H9 (cell line): ENCODE data around the gene ZNF267. TPM values are rescaled to one million over a fixed set of nuclear protein-coding genes. Genes with fewer than 3 reads are reported as not detected.

Source experiments
- DNase-seq: peaks from one replicate; pipeline ENCODE4 v3.0.0-alpha.2; 2017
- H2AFZ ChIP-seq: one replicate; pipeline ENCODE4 v1.6.1; 2013; ENCODE audit warnings: mild to moderate bottlenecking, low read length, control low read depth, moderate library complexity
- H2AK5ac ChIP-seq: 2 replicates; pipeline ENCODE4 v1.6.1; 2013; ENCODE audit warnings: low read length, control low read depth, mixed read lengths; ENCODE audit not compliant: insufficient read length
- H2BK120ac ChIP-seq: one replicate; pipeline ENCODE4 v1.6.1; 2013; ENCODE audit warnings: low read depth, mild to moderate bottlenecking, low read length, control low read depth, inconsistent platforms; ENCODE audit not compliant: poor library complexity, severe bottlenecking
- H2BK12ac ChIP-seq: 2 replicates; pipeline ENCODE4 v1.6.1; 2013; ENCODE audit warnings: low read length, control low read depth, mixed read lengths, low read depth; ENCODE audit not compliant: insufficient read length
- H2BK15ac ChIP-seq: 2 replicates; pipeline ENCODE4 v1.6.1; 2013; ENCODE audit warnings: low read depth, low read length, control low read depth
- H2BK20ac ChIP-seq: one replicate; pipeline ENCODE4 v1.6.1; 2013; ENCODE audit warnings: low read depth, mild to moderate bottlenecking, low read length, control low read depth, inconsistent platforms; ENCODE audit not compliant: poor library complexity, severe bottlenecking
- H2BK5ac ChIP-seq: 2 replicates; pipeline ENCODE4 v1.6.1; 2013; ENCODE audit warnings: low read length, control low read depth, mixed read lengths; ENCODE audit not compliant: insufficient read length
- H3K14ac ChIP-seq: 2 replicates; pipeline ENCODE4 v1.6.1; 2013; ENCODE audit warnings: low read length, control low read depth; ENCODE audit not compliant: insufficient read depth
- H3K18ac ChIP-seq: 2 replicates; pipeline ENCODE4 v1.6.1; 2013; ENCODE audit warnings: low read depth, mild to moderate bottlenecking, mixed read lengths, low read length, control low read depth; ENCODE audit not compliant: insufficient read length
- H3K23ac ChIP-seq: 2 replicates; pipeline ENCODE4 v1.6.1; 2013; ENCODE audit warnings: low read length, control low read depth, mixed read lengths, low read depth; ENCODE audit not compliant: insufficient read length
- H3K23me2 ChIP-seq: 2 replicates; pipeline ENCODE4 v1.6.1; 2013; ENCODE audit warnings: low read depth, mild to moderate bottlenecking, mixed read lengths, low read length, control low read depth; ENCODE audit not compliant: insufficient read length, poor library complexity, severe bottlenecking
- H3K27ac ChIP-seq: 2 replicates; pipeline ENCODE4 v1.5.1; 2013; ENCODE audit warnings: low read length, control low read depth, mixed read lengths, low read depth; ENCODE audit not compliant: insufficient read length
- H3K27me3 ChIP-seq: 2 replicates; pipeline ENCODE4 v1.6.1; 2013; ENCODE audit warnings: low read length, control low read depth, inconsistent platforms; ENCODE audit not compliant: insufficient read depth
- H3K4ac ChIP-seq: 2 replicates; pipeline ENCODE4 v1.6.1; 2013; ENCODE audit warnings: low read depth, mild to moderate bottlenecking, control low read depth, inconsistent platforms, low read length, moderate library complexity
- H3K4me1 ChIP-seq: 2 replicates; pipeline ENCODE4 v1.6.1; 2013; ENCODE audit warnings: low read length, control low read depth, inconsistent platforms; ENCODE audit not compliant: insufficient read depth
- H3K4me2 ChIP-seq: 2 replicates; pipeline ENCODE4 v1.6.1; 2013; ENCODE audit warnings: low read length, control low read depth, mixed read lengths; ENCODE audit not compliant: insufficient read length, insufficient read depth
- H3K56ac ChIP-seq: 2 replicates; pipeline ENCODE4 v1.6.1; 2013; ENCODE audit warnings: low read depth, mild to moderate bottlenecking, mixed read lengths, low read length, control low read depth; ENCODE audit not compliant: insufficient read length
- H3K79me1 ChIP-seq: 2 replicates; pipeline ENCODE4 v1.6.1; 2013; ENCODE audit warnings: low read depth, mild to moderate bottlenecking, moderate library complexity, low read length, control low read depth, inconsistent platforms; ENCODE audit not compliant: insufficient read depth, poor library complexity, severe bottlenecking
- H3K79me2 ChIP-seq: 2 replicates; pipeline ENCODE4 v1.6.1; 2013; ENCODE audit warnings: low read length, control low read depth, inconsistent platforms; ENCODE audit not compliant: insufficient read depth
- H3K9ac ChIP-seq: 2 replicates; pipeline ENCODE4 v1.6.1; 2013; ENCODE audit warnings: low read length, control low read depth, mixed read lengths; ENCODE audit not compliant: insufficient read length; ENCODE audit errors: extremely low read depth
- H3K9me3 ChIP-seq: one replicate; pipeline ENCODE4 v1.6.1; 2013; ENCODE audit warnings: low read depth, low read length, inconsistent platforms; ENCODE audit not compliant: control insufficient read depth
- H3T11ph ChIP-seq: one replicate; pipeline ENCODE4 v1.6.1; 2013; ENCODE audit warnings: mild to moderate bottlenecking, low read length, control low read depth, inconsistent platforms
- H4K20me1 ChIP-seq: one replicate; pipeline ENCODE4 v1.6.1; 2013; ENCODE audit not compliant: control insufficient read depth, insufficient read length, insufficient read depth
- H4K5ac ChIP-seq: 2 replicates; pipeline ENCODE4 v1.6.1; 2013; ENCODE audit warnings: low read depth, mild to moderate bottlenecking, mixed read lengths, low read length, control low read depth; ENCODE audit not compliant: insufficient read length
- H4K8ac ChIP-seq: replicated peaks from 2 replicates; pipeline ENCODE4 v1.6.1; 2013; ENCODE audit warnings: low read length, control low read depth, mixed read lengths, low read depth; ENCODE audit not compliant: insufficient read length
- H4K91ac ChIP-seq: 2 replicates; pipeline ENCODE4 v1.6.1; 2013; ENCODE audit warnings: low read depth, mild to moderate bottlenecking, moderate library complexity, mixed read lengths, low read length, control low read depth; ENCODE audit not compliant: insufficient read length
- H3K27ac Mint-ChIP-seq, 3 experiments: 2 replicates in 2 of 3; 3 replicates in 1 of 3; pipeline ENCODE4 v1.8.0; 2020 to 2021; ENCODE audit warnings: mixed read lengths in 3 of 3, mild to moderate bottlenecking in 1 of 3, moderate library complexity in 1 of 3
- H3K27me3 Mint-ChIP-seq: 2 replicates; pipeline ENCODE4 v1.8.0; 2021; ENCODE audit warnings: low read depth, mild to moderate bottlenecking, moderate library complexity, mixed read lengths
- H3K36me3 Mint-ChIP-seq, 3 experiments: 2 replicates in 2 of 3; 3 replicates in 1 of 3; pipeline ENCODE4 v1.8.0; 2020 to 2021; ENCODE audit warnings: low read depth in 3 of 3, mixed read lengths in 3 of 3; ENCODE audit not compliant: insufficient read depth in 1 of 3
- H3K4me1 Mint-ChIP-seq, 2 experiments: 2 replicates each; pipeline ENCODE4 v1.8.0; 2020; ENCODE audit warnings: mixed read lengths in 2 of 2
- H3K4me3 Mint-ChIP-seq, 2 experiments: 2 replicates in 1 of 2; 3 replicates in 1 of 2; pipeline ENCODE4 v1.8.0; 2020 to 2021; ENCODE audit warnings: mild to moderate bottlenecking in 2 of 2, mixed read lengths in 2 of 2, moderate library complexity in 1 of 2
- H3K9me3 Mint-ChIP-seq, 2 experiments: 2 replicates in 1 of 2; 3 replicates in 1 of 2; pipeline ENCODE4 v1.8.0; 2020; ENCODE audit warnings: mild to moderate bottlenecking in 2 of 2, mixed read lengths in 2 of 2, moderate library complexity in 1 of 2
- CTCF ChIP-seq: fragments of 200-600 bp; sonication (generic); conservative IDR thresholded peaks from 3 replicates; pipeline ENCODE4 v1.8.0; 2021; ENCODE audit warnings: antibody characterized with exemption, mild to moderate bottlenecking
- WGBS: extraction: QIAGEN DNeasy Blood & Tissue Kit; methylation state at CpG from one replicate; pipeline ENCODE4 v1.1.7; 2013; ENCODE audit warnings: missing lambda C conversion rate, low lambda C conversion rate, mixed read lengths; ENCODE audit not compliant: insufficient read length; ENCODE audit errors: extremely low coverage; 5-methylcytosine and 5-hydroxymethylcytosine counted together
- total RNA-seq: library from RNA; stranded (reverse); gene quantifications from 2 replicates; pipeline ENCODE4 v1.2.1, GENCODE V29; 2021

The ZNF267 gene
- total RNA-seq, 1 experiment from 2014 or later = 36.1 TPM

DNA sequence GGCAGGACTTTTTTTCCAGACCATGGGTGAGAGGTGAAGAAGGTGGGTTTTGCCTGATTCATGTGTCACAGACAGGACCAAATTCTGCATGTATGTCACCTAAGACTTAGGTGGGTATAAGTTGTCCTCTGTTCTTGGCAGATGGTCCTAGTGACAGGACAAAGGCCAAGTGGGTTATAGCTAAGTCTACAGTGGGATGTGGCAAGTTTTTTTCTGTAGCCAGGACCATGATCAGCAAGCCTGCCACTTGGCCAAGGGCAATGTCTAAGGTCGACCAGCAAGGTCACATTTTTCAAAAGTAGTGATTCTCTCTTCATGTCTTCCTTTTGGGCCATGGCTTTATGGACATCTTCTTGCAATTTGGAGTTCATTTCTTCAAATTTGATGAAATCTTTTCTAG lies 20.2 kb downstream of the ZNF267 start:
- H3K9me3 Mint-ChIP-seq = peaks cover 71 to 94% of the 10 kb centered on the region in 2 experiments
- no peaks in the 10 kb centered on the region for H3K4me1 Mint-ChIP-seq
- no peak overlapping the region for H2BK5ac ChIP-seq
- H3K4ac ChIP-seq = no peak overlapping the region
- H2AFZ ChIP-seq = no peak overlapping the region
- H2BK15ac ChIP-seq = no peak overlapping the region
- no peak overlapping the region for H2AK5ac ChIP-seq
- no peaks in the 10 kb centered on the region for H4K20me1 ChIP-seq
- H2BK120ac ChIP-seq = no peak overlapping the region
- no peak overlapping the region for H2BK20ac ChIP-seq
- no peaks in the 10 kb centered on the region for H3K27me3 Mint-ChIP-seq
- H3K4me3 Mint-ChIP-seq = no peak overlapping the region
- H2BK12ac ChIP-seq = no peak overlapping the region
- H3K4me1 ChIP-seq = no peaks in the 10 kb centered on the region
- no peaks in the 10 kb centered on the region for H3K79me1 ChIP-seq
- WGBS = no CpG with 5 or more reads among the region's 1 CpG
- H3K14ac ChIP-seq = no peak overlapping the region
- peaks cover 96 to 99% (median 96%) of the 10 kb centered on the region in 3 experiments for H3K36me3 Mint-ChIP-seq
- peaks cover 15% of the 10 kb centered on the region for H3K9me3 ChIP-seq
- H3K27ac ChIP-seq = no peak overlapping the region
- no peak overlapping the region for H3K9ac ChIP-seq
- TF ChIP-seq CTCF = no peak
- no peak for DNase-seq
- H3K27ac Mint-ChIP-seq = no peak overlapping the region
- no peak overlapping the region for H3T11ph ChIP-seq
- H3K18ac ChIP-seq = no peak overlapping the region
- H3K23me2 ChIP-seq = no peaks in the 10 kb centered on the region
- H3K56ac ChIP-seq = no peak overlapping the region
- no peak overlapping the region for H3K23ac ChIP-seq
- no peaks in the 10 kb centered on the region for H3K27me3 ChIP-seq
- no peak overlapping the region for H4K8ac ChIP-seq
- no peaks in the 10 kb centered on the region for H3K79me2 ChIP-seq
- H3K4me2 ChIP-seq = no peak overlapping the region
- no peak overlapping the region for H4K5ac ChIP-seq
- H4K91ac ChIP-seq = no peak overlapping the region
